Amniotic stem cell (primary cell): ENCODE measurements around the gene PDCD4.

Experiments
- DNase-seq: peaks from one replicate; lab custom pipeline; 2025; lab: John Stamatoyannopoulos, UW

Gene PDCD4

DNA sequence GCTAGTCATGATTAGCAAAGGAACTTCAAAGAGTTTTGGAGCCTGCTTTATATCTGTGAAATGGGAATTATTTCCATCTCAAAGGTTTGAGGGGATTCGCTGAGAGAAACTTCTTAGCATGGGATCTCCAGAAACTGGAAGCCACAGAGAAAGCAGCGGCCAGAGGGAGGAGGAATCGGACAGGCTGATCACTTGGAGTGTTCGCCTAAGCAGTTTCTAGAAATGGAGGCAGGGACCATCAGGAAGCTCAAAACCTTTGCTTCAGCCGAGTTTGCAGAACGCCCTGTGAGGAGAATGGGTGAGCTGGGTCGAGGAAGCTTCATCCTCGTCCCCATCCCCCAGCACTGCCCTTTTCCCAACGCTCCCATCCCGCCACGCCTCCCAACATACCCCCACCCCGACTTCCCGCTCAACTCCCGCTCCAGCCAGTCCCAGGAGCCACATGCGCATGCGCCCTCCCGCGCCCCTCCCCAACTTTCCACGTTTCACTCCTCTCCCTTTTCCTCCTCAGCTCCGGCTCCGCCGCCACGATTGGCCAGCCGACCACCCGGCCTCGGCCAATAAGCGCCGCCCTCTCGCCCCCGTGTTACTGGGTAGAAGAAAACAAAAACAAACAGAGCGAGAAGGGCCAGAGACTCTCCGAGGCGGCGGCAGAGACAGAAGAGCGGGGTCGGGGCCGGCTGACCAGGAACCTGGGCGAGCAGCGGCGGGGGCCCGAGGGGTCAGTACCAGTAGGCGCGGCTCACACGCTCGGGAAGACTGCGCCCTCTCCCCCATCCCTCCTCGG lies at the start of gene PDCD4:
TSS of gene PDCD4 (plus strand) at position 631 of the 787 bp plus-strand sequence. CDS start 4,100 bp downstream, outside the sequence.
- DNase-seq: peak; percentile 95

DNA sequence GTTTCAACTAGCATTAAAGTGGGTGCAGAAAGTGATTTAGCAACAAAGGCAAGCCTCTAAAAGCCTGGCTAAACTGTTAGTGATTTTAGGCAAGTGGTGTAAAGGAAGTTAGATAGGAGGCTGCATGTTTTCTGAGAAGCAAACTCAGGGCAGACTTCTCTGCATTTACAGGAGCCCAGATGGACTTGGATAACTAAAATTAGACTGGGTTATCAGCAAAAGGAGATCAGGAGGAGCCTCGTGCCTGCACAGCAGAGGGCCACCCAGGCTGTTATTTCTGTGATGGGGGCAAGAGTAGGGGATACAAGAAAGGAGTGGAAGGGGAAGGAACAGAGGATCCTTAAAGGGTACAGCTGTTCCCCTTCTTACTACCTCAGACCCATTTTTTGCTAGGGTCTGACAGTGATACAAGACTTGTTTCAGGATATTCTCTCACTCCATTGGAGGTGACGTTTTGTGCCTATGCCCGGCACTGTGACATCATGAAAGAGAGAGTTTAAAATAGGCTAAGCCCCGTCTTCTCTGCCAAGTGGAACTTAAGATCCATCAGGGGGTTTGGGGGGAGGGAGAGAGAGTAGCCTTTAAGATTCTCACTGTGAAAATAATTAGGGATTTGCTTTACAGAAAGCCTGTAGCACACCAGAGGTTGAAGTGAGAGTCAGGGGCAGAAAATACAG lies 49.6 kb upstream of the PDCD4 start:
- no peak for DNase-seq

DNA sequence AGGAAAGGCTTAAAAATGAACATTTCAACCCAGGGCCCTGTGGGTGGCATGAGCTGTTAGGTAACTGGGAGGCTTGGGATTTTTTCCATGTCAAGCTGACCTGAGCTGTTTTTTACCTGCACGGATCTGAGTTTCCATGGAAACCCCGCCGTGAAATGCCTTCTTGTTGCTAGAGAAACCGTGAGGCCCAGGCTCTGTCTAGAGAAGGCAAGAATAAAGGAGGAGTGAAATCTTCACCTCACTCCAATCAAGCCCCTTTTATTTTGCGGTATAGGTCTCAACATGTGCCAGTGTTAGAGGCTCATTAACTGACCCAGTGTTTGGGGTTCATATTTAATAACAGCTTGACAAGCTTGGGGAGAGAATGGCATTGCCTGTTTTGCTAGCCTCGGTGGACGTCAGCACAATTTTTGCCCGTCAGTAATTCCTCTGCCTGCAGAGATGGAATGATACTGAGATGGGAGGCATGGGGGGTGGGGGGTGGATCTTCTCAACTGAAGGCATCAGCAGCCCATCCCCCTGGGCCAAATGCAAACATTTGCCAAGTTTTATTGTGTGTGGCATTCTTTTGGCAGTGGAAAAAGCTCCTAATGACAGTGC lies 48.9 kb upstream of the PDCD4 start:
- DNase-seq: no peak

DNA sequence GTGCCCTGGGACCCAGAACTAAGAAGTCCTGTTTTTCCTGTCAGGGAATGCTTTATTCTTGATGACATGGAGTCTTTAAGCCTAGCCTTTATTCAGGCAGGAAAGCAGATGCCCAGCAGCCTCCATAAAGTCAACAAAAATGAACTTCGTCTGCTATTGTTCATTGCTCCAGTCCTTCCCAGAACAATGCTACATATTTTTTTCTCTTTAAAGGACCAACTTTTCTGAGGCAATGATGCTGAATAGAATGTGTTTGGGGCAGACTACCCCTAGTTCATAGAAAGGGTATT lies 47.6 kb upstream of the PDCD4 start:
- DNase-seq: no peak

DNA sequence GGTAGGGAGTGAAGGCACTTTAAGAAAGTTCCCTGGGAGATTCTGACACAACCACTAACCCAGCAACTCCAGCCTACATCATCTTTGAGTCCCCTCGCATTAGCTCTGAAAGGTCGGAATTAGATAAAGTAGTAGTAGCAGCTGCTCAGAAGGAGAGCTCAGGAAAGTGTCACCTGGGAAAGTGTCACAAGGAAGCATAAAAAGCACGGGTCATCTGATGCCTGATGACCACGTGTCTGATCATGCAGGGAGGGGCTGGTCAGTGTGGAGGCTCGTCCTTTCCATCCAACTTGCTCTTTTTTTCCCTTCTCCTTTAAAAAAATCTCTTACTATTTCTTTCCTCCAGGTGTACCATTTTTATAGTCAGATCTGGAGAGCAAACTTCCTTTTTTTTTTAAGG lies 47.1 kb upstream of the PDCD4 start:
- DNase-seq: no peak

DNA sequence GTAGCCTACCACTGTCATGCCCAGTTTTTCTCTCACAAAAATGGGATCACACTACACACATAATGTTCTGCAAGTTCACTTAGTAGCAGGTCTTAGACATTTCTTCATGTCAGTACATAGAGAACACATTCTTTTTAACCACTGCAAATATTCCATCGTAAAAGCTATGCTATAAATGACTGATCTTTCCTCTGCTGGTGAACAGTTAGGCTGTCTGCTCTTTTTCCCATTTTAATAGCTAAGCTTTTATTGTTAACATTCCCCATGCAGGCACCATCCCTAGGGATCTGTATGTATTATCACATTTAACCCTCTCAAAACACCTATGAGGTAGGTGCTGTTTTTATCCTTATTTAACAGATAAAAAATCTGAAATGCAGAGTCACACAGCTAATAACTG lies 46.2 kb upstream of the PDCD4 start:
- no peak for DNase-seq

DNA sequence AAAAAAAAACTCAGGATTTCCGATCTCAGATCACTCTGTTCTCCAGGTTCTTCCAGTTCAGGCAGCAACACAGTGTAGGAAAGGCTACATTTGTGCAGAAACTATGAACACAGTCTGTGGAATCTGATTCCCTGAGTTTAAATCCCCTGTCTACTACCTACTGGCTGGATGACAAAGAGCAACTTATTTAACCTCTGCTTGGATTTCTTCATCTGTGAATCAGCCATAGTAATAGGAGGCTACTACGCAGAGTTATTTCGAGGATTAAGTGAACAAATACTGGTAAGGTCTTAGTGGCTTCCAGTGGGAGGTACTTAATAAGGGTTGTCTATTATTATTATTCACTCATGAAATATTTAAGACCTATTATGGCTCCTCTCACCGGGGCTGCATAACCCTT lies 44.3 kb upstream of the PDCD4 start:
- no peak for DNase-seq

DNA sequence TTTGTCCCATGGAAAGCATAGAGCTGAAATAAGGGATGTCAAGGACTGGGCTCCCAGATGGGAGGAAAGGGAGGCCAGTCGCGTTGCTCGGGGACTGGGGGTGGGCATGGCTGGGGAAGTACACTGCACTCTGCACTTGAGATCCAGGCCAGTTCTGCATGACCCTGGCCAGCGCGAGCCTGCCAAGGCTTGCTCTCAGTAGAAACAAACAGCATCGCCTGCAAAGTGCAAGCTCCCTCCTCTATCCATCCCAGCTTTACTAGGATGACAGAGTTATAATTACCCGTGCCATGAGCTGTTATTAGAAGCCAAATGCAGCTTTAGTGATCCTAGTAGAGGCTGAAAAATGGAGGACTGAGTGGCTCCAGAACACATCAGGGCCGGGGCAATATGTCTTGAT lies 43.9 kb upstream of the PDCD4 start:
- DNase-seq: no peak

DNA sequence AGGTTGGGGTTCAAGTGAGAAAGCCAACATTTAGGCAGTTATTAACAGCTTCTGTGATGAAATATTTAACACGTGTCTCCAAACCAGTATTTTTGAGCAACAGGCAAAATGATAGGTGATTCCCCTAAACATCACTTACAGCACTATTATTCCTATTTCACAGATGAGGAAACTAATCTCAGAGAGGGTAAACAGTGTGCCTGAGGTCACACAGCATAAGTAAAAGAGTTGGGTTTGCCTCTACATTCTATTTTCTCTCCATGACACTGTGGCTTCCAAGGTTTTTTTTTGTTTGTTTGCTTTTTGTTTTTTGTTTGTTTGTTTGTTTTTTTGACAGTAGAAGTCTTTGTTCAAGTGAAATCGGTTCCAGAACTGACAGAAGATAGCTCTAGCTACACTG lies 43.2 kb upstream of the PDCD4 start:
- DNase-seq: no peak

DNA sequence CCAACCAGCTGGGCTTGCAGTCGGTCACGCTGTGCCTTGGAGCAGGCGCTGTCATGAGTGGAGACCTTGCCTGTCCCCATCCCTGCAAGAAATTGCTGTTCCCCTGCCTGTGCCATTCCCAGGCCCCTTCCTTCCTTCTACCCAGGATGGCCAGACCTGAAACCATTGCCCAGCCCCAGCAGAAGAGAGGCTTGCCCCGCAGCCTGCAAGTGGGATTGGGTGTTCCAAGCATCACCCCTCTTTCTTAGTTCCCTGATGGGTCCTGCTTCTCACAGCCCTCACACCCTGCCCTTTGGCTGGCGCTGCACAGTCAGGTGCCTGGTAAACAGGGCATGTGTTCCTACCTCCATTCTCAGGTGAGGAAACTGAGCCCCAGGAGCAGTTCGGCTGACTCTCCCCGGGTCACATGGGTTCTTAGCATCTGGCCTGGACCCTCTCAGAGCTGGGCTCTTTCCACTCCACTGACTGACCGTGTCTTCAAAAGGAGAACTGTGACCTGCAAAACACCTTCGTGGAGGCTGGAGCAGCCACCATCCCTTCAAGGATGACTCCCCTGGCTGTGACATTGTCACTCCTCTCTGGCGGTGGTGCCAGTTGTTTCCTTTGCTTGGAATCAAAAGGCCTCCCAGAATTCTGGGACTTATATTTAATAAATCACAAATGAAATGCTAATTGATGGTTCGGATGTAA lies 41.9 kb upstream of the PDCD4 start:
- no peak for DNase-seq

DNA sequence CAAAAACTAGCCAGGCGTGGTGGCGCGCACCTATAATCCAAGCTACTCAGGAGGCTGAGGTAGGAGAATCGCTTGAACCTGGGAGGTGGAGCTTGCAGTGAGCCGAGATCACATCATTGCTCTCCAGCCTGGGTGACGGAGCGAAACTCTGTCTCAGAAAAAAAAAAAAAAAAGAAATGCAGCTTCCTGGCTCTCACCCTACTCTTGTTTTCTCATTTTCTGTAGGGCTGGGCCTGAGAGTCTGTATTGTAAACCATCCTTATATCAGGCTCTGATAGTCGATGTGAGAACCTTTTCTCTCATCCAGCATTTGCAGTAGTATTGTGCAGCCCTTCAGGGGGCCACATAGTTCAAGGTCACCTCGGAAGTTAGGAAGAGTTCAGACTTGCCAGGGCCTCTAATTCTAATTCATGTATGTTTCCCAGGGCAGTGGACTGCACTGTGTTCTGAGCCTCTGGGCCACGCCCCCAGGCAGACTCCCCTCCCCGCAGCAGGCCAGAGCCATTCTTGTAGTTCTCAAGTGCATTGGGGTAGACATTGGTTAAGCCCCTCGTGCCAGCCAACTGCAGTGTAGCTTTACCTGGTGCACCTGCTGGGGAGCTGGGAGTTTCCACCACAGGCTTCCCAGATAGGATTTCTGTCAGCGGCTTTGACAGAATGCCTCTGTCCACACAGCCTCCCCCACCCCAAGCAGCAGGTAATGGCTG lies 38.3 kb upstream of the PDCD4 start:
- no peak for DNase-seq

DNA sequence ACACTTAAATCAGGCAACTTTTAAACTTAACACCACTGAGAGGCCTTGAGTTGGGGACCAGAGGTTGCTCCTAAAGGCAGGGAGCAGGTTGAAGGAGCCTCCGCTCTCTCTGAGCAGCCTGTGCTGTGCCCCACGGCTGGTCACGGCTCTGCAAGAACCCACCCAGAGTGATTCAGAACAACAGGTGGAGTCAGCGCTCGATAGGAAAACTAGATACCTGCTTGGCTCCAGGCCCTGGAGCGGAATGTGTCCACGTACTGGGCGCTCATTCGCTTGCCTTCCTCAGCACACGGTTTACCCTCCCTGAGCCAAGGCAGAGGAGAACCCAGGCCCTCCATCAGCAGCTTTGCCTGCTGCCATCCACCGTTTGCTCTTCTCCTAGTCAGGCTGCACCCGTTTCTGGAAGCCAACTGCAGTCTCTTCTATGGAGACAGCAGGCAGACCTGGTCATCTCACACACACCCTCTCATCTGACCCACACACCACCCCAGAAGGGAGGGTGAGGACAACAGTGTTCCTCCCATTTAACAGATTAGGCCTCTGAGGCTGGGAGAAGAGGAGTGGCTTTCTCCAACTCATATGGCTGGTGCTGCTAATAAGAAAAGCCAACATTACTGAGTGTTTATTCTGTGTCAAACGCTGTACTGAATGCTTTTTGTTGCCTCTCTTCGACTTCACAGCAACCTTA lies 37.6 kb upstream of the PDCD4 start:
- no peak for DNase-seq

DNA sequence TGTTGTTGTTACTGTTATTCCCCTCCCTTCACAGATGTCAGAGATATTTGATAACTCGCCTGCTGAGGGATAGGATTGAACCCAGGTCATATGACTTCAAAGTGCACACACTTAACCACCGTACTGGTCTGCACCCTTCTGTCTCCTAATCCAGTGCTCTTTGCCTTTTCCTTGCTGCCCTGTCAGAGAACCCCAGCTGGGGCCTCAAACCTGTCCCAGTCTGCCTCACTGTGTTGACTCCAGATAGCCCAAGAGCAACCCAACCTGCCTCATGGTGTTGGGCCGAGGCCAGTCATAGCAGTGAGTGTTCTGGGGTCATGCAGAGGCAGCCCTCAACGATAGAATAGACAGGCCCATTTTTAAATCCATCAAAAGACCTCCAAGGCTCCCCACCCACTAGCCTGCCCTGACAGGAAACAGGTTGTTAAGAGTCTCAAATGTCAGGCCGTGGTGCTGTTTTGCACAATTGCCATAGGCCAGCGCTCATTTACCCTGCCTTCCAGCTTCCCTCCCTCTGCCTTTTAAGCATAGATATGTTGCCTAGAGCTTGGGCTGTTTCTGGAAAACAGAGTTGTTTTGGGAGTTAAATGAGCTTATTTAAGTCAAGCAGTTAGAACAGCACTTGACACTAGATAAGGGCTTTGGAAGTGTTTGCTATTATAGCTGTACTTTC lies 37.0 kb upstream of the PDCD4 start:
- DNase-seq: no peak

DNA sequence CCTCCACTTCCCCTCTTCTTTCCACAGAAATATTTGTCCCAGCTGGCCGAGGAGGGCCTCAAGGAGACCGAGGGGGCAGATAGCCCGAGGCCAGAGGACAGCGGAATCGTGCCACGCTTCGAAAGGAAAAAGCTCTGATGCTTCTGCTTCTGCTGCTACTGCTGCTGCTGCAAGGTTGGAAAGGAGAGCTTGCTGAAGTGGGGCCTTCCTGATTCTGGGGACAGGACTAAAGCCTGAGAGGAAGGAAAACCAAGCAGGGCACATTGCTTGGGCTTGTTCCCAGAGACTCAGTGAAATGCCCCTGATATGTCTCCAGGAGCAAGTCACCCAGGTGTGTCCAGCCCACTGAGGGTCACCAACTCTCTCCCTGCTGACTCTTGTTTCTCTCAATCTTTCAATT lies 35.9 kb upstream of the PDCD4 start:
- DNase-seq: no peak

DNA sequence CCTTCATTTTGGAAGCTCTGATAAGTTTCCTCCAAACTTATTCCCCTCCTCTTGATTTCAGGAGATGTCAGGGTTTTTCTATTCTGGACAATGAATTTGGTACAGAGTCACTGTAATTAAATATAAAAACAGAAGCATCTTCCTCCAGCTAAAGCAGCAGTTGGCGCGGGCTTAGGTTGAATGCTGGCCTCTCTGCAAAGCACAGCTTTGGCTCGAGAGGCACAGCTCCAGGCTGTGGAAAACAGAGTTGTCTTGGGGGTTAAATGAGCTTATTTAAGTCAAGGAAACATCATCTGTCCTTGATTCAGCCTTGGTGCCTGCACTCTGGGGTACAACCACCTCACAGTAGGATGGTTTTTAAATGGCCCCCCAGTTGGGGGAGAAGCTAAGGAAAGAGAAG lies 35.0 kb upstream of the PDCD4 start:
- no peak for DNase-seq

DNA sequence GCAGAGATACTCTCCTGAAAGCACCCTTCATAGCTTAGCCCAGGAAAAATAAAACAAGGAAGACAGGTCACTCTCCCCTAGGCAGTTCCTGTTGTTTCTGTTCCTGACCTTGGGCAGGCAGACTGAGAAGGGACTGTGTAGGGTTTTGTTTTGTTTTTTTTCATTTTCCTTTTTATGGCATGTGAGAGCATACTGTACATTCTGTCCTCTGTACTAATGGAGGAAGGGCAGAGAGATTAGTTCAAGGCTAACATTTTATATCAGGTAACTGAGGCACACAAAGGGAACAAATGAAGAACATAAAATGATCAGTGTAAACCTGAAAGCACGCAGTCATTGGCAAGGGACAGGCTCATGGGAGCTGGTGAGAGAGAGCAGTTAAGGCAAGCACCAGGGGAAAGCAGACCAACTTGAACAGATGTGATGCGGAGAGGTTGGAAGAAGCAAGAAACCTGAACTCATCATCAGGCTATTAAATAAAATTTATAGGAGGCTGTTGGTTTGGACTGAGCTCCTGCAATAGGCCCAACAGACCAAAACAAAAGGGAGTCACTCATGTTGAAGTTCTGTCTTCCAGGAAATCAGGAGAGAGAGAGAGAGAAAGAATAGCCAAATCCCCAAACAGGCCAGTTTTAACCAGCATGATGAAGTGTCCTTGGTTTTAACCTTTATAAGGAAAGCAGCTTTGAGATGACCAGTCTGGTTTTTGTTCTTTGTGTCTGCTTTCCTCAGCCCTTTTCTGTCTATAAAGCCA lies 34.1 kb upstream of the PDCD4 start:
- DNase-seq: no peak

DNA sequence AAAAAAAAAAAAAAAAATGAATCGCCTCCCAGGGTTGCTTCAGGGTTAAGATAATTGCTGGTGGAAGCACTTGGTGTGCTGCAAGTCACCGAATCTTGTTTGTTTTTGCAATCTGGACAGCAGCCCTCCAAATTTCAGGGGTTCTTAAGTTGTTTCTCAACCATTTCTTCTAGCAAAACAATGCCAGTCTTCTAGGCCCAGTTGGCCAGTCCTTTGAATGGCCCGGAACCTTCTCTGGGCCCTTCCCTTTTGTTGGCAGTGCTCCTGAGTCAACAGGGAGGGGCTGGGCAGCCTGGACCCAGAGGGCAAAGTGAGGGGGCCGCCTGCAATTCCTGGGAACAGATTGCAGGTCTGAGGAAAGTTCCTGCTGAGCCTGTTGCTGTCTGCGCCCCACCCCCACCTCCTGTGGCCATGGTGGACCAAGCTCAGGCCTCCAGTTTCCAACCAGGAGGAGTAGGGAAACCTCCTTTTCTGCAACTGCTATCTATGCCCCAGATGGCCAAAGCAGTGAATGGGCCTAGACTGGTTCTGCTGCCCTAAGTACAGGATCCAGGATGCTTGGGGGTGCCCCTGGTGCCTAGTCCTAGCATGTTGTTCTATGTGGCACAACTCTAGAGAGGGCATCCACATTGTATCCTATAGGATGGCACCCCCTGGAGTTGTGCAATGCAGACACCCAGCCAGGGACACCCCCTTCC lies 31.4 kb upstream of the PDCD4 start:
- no peak for DNase-seq

DNA sequence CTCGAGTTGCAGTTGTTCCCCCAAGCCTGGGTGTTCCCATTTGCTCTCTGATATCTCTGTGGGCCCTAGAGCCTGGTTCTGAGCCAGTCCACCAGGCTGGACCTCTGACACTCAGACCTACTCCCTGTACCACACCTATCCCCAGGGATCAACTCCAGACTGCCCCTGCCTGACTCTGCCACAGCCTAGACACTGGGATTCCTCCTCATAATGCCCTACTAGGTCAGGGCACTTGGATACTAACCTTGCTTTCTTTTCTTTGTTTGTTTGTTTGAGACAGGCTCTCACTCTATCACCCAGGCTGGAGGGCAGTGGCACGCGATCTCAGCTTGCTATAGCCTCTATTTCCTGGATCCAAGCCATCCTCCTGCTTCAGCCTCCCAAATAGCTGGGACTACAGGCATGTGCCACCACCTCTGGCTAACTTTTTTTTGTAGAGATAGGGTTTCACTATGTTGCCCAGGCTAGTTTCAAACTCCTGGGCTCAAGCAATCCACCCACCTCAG lies 30.8 kb upstream of the PDCD4 start:
- no peak for DNase-seq

DNA sequence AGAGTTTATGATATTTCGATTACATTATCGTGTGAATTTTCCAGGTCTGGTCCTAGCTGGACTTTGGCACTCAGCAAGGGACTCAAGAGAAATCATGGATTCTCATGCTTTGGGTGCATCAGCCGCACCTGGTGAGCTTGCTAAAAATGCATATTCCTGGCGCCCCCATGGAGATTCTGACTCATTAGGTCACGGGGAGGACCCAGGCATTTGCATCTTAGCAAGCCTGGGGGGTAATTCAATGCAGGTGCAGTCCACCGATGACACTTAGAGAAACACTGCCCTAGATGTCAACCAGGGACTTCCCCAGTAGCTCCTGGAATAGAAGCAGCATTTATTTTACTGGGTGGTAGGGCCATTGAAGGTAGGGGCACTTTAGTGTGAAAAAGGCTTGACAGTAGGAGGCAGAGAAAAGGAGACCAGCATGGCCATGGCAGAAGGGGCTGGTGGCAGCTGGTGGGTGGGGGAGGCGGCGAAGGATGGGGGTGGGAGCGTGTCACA lies 29.9 kb upstream of the PDCD4 start:
- no peak for DNase-seq
